Measurements from ENCODE around the gene BRI3BP. TPM values are rescaled to one million over a fixed set of nuclear protein-coding genes. Genes with fewer than 3 reads are reported as not detected.

BRI3BP gene
- total RNA-seq, 2 donors from 2014 or later = 14.8 to 29.3 TPM

- Mint-ChIP-seq H3K36me3 (ENCODE audit: low read depth) (no peaks in the 10 kb centered on the region), H3K9me3 (peaks cover 4% of the 10 kb centered on the region), H3K27me3 (no peaks in the 10 kb centered on the region), H3K27ac (peak overlapping the region; percentile 71), H3K4me1 (peaks cover 20% of the 10 kb centered on the region), H3K4me3 (peak overlapping the region; percentile 91)
- ATAC-seq (replicated peaks) = no peak
Observed at GRCh38 chr12:124994437-124994975, 1.1 kb downstream of the BRI3BP start.

DNA sequence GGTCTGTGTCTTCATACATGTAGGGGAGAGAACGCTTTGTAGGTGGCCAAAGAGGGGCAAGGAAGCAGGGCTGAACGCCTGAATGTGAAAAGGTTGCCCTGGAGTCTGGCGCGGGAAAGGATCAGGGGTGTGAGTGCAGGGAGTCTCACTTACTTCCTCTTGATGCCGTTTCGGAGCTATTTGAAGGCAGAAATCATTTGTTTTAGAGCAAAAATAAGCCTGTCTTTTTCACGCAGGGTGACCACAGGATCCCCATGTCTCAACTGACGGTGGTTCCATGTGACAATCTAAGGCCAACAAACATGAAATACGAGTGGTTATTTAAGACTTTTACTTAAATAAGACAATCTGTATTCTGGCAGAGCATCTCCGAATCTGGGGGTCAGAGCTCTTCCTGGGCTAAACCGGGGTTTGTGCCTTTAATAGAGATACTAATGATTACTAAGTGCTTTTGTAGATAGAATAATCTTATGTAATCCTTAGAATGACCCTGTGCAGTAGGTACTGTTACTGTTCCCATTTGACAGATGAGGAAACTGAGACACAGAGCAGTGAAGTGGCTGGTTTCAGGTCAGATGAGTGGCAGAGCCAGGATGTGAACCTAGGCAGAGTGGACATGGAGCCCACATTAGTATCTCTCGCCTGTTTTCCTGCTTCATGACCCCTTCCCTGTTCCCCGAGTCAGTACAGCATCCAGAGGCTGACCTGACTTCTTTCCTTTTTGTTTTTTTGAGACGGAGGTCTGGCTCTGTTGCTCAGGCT, 1.9 kb downstream of the BRI3BP start:
- Mint-ChIP-seq H3K4me3 (peak overlapping the region; percentile 91), H3K9me3 (peaks cover 4% of the 10 kb centered on the region), H3K27me3 (no peaks in the 10 kb centered on the region), H3K36me3 (ENCODE audit: low read depth) (peaks cover under 1% of the 10 kb centered on the region), H3K4me1 (peaks cover 20% of the 10 kb centered on the region), H3K27ac (peak overlapping the region; percentile 71)
- no peak for ATAC-seq (replicated peaks)

GRCh38 chr12:124998705-124999104, 5.3 kb downstream of the BRI3BP start:
- peaks cover 20% of the 10 kb centered on the region for H3K4me1 Mint-ChIP-seq
- H3K27ac Mint-ChIP-seq = no peak overlapping the region
- H3K4me3 Mint-ChIP-seq = no peak overlapping the region
- H3K36me3 Mint-ChIP-seq (ENCODE audit: low read depth) = peaks cover 5% of the 10 kb centered on the region
- no peaks in the 10 kb centered on the region for H3K27me3 Mint-ChIP-seq
- H3K9me3 Mint-ChIP-seq = no peaks in the 10 kb centered on the region
- ATAC-seq (replicated peaks) = no peak

GRCh38 chr12:125001636-125002035, 8.2 kb downstream of the BRI3BP start:
- Mint-ChIP-seq H3K4me3 (no peak overlapping the region), H3K27ac (no peak overlapping the region), H3K27me3 (no peaks in the 10 kb centered on the region), H3K36me3 (ENCODE audit: low read depth) (peaks cover 5% of the 10 kb centered on the region), H3K9me3 (no peaks in the 10 kb centered on the region), H3K4me1 (peaks cover 5% of the 10 kb centered on the region)
- ATAC-seq (replicated peaks) = no peak

DNA sequence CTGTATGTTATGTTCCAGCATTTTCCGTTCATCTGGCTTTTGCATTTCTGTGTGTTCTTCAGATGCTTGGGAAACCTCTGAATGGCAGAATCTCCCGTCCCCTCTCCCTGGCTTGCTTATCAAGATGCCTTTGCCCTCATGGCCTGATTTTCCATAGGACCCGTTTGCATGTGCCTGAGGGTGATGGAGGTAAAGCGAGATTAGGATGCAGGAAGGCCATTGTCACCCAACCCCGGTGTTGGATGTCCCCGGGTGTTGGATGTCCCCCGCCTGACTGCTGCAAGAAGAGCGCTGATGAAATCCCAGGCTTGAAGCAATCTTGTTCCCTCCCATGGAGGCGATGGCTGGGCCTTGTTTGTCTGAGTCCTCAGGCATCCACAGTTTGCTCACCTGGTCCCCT, 9.6 kb downstream of the BRI3BP start:
- Mint-ChIP-seq H3K27me3 (no peaks in the 10 kb centered on the region), H3K4me3 (no peak overlapping the region), H3K36me3 (ENCODE audit: low read depth) (peaks cover 5% of the 10 kb centered on the region), H3K9me3 (no peaks in the 10 kb centered on the region), H3K27ac (no peak overlapping the region), H3K4me1 (peaks cover 5% of the 10 kb centered on the region)
- no peak for ATAC-seq (replicated peaks)

DNA sequence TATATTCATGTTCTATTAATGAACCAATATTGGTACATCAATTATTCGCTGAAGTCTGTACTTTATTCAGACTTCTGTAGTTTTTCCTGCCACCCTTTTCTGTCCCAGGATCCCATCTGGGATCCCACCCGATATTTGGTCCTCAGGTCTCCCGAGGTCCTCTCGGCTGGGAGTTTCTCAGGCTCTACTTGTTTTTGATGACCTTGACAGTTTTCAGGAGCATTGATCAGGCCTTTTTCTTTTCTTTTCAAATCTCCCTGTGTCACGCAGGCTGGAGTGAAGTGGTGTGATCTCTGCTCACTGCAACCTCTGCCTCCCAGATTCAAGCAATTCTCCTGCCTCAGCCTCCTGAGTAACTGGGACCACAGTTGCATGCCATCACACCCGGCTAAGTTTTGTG, 11.2 kb downstream of the BRI3BP start:
- H3K4me1 Mint-ChIP-seq = peaks cover 5% of the 10 kb centered on the region

DNA sequence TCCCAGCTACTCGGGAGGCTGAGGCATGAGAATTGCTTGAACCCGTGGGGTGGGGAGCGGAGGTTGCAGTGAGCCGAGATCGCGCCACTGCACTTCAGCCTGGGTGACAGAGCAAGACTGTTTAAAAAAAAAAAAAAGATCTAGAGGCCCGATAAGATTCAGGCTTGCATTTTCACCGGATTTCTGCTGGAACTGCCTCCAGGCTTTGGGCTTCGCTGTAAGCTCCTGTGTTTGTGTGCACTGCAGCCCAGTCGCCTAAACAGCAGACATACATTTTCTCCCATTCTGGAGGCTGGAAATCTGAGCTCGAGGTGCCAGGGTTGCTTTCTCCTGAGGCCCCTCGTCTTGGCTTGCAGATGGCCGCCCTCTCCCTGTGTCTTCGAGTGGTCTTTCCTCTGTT, 12.2 kb downstream of the BRI3BP start:
- H3K9me3 Mint-ChIP-seq = no peaks in the 10 kb centered on the region
- peaks cover 5% of the 10 kb centered on the region for H3K4me1 Mint-ChIP-seq
- ATAC-seq (replicated peaks) = no peak
- H3K36me3 Mint-ChIP-seq (ENCODE audit: low read depth) = peaks cover 2% of the 10 kb centered on the region
- H3K27ac Mint-ChIP-seq = no peak overlapping the region
- H3K27me3 Mint-ChIP-seq = no peaks in the 10 kb centered on the region
- no peak overlapping the region for H3K4me3 Mint-ChIP-seq

More for the DNA sequence above, 11.2 kb downstream of the BRI3BP start:
- Mint-ChIP-seq H3K9me3 (no peaks in the 10 kb centered on the region), H3K36me3 (ENCODE audit: low read depth) (peaks cover 5% of the 10 kb centered on the region), H3K4me3 (no peak overlapping the region), H3K27ac (no peak overlapping the region), H3K27me3 (no peaks in the 10 kb centered on the region)
- ATAC-seq (replicated peaks) = no peak

DNA sequence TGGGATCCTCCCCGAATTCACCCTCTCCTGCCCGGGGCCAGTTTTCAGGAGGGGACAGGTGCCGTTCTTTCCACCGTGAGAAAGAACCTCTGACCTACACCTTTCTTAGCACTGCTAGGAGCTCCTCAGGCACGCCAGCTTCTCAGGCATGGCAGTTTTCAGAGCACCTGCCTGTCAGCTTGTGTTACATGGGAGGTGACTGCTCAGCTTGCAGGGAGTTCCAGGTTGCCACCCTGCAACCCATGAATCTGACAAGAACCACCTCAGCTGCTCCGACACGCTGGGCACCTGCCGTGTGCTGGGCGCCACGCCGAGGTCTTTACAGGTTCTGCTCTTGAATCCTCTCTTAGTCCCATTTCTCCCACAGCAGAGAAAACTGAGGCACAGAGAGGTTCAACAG, 12.9 kb downstream of the BRI3BP start:
- H3K36me3 Mint-ChIP-seq (ENCODE audit: low read depth) = no peaks in the 10 kb centered on the region
- no peak overlapping the region for H3K27ac Mint-ChIP-seq
- no peaks in the 10 kb centered on the region for H3K9me3 Mint-ChIP-seq
- ATAC-seq (replicated peaks) = no peak
- H3K4me3 Mint-ChIP-seq = no peak overlapping the region
- no peaks in the 10 kb centered on the region for H3K27me3 Mint-ChIP-seq
- H3K4me1 Mint-ChIP-seq = peaks cover 5% of the 10 kb centered on the region

- H3K4me1 Mint-ChIP-seq = no peaks in the 10 kb centered on the region
- H3K4me3 Mint-ChIP-seq = no peak overlapping the region
- H3K9me3 Mint-ChIP-seq = no peaks in the 10 kb centered on the region
- ATAC-seq (replicated peaks) = no peak
- H3K27ac Mint-ChIP-seq = no peak overlapping the region
- H3K36me3 Mint-ChIP-seq (ENCODE audit: low read depth) = peaks cover 44% of the 10 kb centered on the region
- H3K27me3 Mint-ChIP-seq = no peaks in the 10 kb centered on the region
Observed at GRCh38 chr12:125013816-125014442, 20.5 kb downstream of the BRI3BP start.

GRCh38 chr12:125014526-125014925, 21.1 kb downstream of the BRI3BP start:
- H3K4me3 Mint-ChIP-seq = no peak overlapping the region
- H3K4me1 Mint-ChIP-seq = no peaks in the 10 kb centered on the region
- no peaks in the 10 kb centered on the region for H3K27me3 Mint-ChIP-seq
- no peak for ATAC-seq (replicated peaks)
- H3K27ac Mint-ChIP-seq = no peak overlapping the region
- no peaks in the 10 kb centered on the region for H3K9me3 Mint-ChIP-seq
- peaks cover 44% of the 10 kb centered on the region for H3K36me3 Mint-ChIP-seq (ENCODE audit: low read depth)

- Mint-ChIP-seq H3K4me3 (no peak overlapping the region), H3K4me1 (no peaks in the 10 kb centered on the region)
Observed at GRCh38 chr12:125015680-125016310, 22.4 kb downstream of the BRI3BP start.

DNA sequence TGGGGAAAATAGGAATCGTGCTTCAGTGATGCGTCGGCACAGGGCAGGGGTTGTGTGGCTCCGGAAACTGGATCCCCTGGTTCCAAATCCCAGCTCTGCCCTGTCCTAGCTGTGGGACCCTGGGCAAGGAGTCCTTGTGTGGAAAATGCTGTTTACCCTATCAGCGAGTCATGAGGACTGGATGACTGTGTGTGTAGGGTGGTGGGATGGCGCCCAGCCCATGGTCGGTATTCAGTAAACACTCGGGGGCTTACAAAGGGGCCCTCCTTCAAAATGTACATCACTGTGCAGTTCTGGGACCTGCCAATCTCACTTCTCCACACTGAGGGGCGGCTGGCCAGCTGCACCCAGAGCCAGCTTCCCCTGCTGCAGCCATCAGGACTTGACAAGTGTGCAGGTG, 24.4 kb downstream of the BRI3BP start:
- Mint-ChIP-seq H3K4me1 (no peaks in the 10 kb centered on the region), H3K27me3 (no peaks in the 10 kb centered on the region), H3K4me3 (no peak overlapping the region), H3K27ac (no peak overlapping the region), H3K9me3 (no peaks in the 10 kb centered on the region), H3K36me3 (ENCODE audit: low read depth) (peaks cover 39% of the 10 kb centered on the region)
- ATAC-seq (replicated peaks) = no peak

More at GRCh38 chr12:125015680-125016310, 22.4 kb downstream of the BRI3BP start:
- Mint-ChIP-seq H3K27ac (no peak overlapping the region), H3K9me3 (no peaks in the 10 kb centered on the region), H3K36me3 (ENCODE audit: low read depth) (peaks cover 44% of the 10 kb centered on the region), H3K27me3 (no peaks in the 10 kb centered on the region)
- ATAC-seq (replicated peaks) = no peak

GRCh38 chr12:125018356-125018755, 24.9 kb downstream of the BRI3BP start:
- no peak for ATAC-seq (replicated peaks)
- Mint-ChIP-seq H3K27ac (no peak overlapping the region), H3K36me3 (ENCODE audit: low read depth) (peaks cover 33% of the 10 kb centered on the region), H3K4me3 (no peak overlapping the region), H3K9me3 (no peaks in the 10 kb centered on the region), H3K27me3 (no peaks in the 10 kb centered on the region), H3K4me1 (no peaks in the 10 kb centered on the region)

- H3K27ac Mint-ChIP-seq = no peak overlapping the region
- no peak for ATAC-seq (replicated peaks)
- no peak overlapping the region for H3K4me3 Mint-ChIP-seq
- H3K4me1 Mint-ChIP-seq = no peaks in the 10 kb centered on the region
- H3K9me3 Mint-ChIP-seq = no peaks in the 10 kb centered on the region
- H3K27me3 Mint-ChIP-seq = no peaks in the 10 kb centered on the region
- H3K36me3 Mint-ChIP-seq (ENCODE audit: low read depth) = peaks cover 29% of the 10 kb centered on the region
Observed at GRCh38 chr12:125021096-125021495, 27.7 kb downstream of the BRI3BP start.

DNA sequence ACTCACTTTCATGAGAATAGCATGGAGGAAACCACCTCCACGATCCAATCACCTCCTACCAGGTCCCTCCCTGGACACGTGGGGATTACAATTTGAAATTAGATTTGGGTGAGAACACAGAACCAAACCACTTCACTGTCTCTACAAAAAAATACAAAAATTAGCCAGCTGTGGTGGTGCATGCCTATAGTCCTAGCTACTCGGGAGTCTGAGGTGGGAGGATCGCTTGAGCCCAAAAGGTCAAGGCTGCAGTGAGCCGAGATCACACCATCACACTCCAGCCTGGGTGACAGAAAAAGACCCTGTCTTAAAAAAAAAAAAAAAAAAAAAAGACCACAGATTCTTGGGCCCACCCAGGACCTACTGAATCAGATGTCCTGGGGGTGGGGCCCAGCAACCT, 28.3 kb downstream of the BRI3BP start:
- no peaks in the 10 kb centered on the region for H3K9me3 Mint-ChIP-seq
- no peaks in the 10 kb centered on the region for H3K4me1 Mint-ChIP-seq
- no peak for ATAC-seq (replicated peaks)
- no peaks in the 10 kb centered on the region for H3K27me3 Mint-ChIP-seq
- H3K27ac Mint-ChIP-seq = no peak overlapping the region
- H3K36me3 Mint-ChIP-seq (ENCODE audit: low read depth) = peaks cover 27% of the 10 kb centered on the region
- H3K4me3 Mint-ChIP-seq = no peak overlapping the region

All from activated T-helper 17 cell treated with anti-CD3 and anti-CD28 coated beads, Interleukin-2, amount 50 U/mL, for 72 hours (primary cell).